Upper lobe of left lung (tissue), 6 donors: ENCODE measurements around the gene NME7. TPM values are rescaled to one million over a fixed set of nuclear protein-coding genes. Genes with fewer than 3 reads are reported as not detected.

Experiments used
- ATAC-seq, 2 donors: fragments of 200-7000 bp; cut with Tn5 transposase; one replicate each; pipeline ENCODE4 v1.9.1; 2022; ENCODE audit warnings: mild to moderate bottlenecking in 2 of 2, moderate library complexity in 2 of 2; ENCODE audit not compliant: low FRiP score in 2 of 2
- DNase-seq, 2 donors: peaks; one replicate each; pipeline ENCODE4 v3.0.0-alpha.2; 2019 to 2020
- H3K27ac ChIP-seq, 4 donors: fragments of 200-600 bp; sonication (generic); one replicate each; pipeline ENCODE4 v1.5.1; 2016 to 2019
- H3K27me3 ChIP-seq, 4 donors: fragments of 200-600 bp; sonication (generic); one replicate each; pipeline ENCODE4 v1.5.1; 2017 to 2019
- H3K36me3 ChIP-seq, 4 donors: fragments of 200-600 bp; sonication (generic); one replicate each; pipeline ENCODE4 v1.5.1; 2016 to 2019
- H3K4me1 ChIP-seq, 4 donors: fragments of 200-600 bp; sonication (generic); one replicate each; pipeline ENCODE4 v1.5.1; 2018 to 2019
- H3K4me3 ChIP-seq, 4 donors: fragments of 200-600 bp; sonication (generic); one replicate each; pipeline ENCODE4 v1.5.1; 2017 to 2019; ENCODE audit warnings: mild to moderate bottlenecking in 2 of 4, moderate library complexity in 1 of 4
- H3K9me3 ChIP-seq, 4 donors: fragments of 200-600 bp; sonication (generic); one replicate each; pipeline ENCODE4 v1.5.1; 2018 to 2019
- CTCF ChIP-seq, 6 experiments: fragments of 450-650 bp in 4 of 6; fragments of 200-600 bp in 2 of 6; sonication (generic) in 2 of 6; IDR thresholded peaks; one replicate each; pipeline ENCODE4 v1.5.1; 2016 to 2019; ENCODE audit warnings: antibody characterized with exemption in 6 of 6
- EP300 ChIP-seq, 4 donors: sonication (generic); formaldehyde crosslinking; IDR thresholded peaks; one replicate each; pipeline ENCODE4 v1.5.1; 2017; ENCODE audit warnings: antibody characterized with exemption in 4 of 4, control low read depth in 2 of 4
- POLR2A ChIP-seq, 4 donors: fragments of 450-650 bp; IDR thresholded peaks; one replicate each; pipeline ENCODE4 v1.5.1; 2016 to 2017; ENCODE audit warnings: antibody characterized with exemption in 4 of 4, mild to moderate bottlenecking in 2 of 4
- POLR2AphosphoS5 ChIP-seq, 2 donors: sonication (generic); formaldehyde crosslinking; IDR thresholded peaks; one replicate each; pipeline ENCODE4 v1.5.1; 2017; ENCODE audit warnings: antibody characterized with exemption in 2 of 2
- WGBS, 2 donors: methylation state at CpG; one replicate each; pipeline ENCODE4 v1.1.5; 2017 to 2018; 5-methylcytosine and 5-hydroxymethylcytosine counted together
- total RNA-seq, 6 donors: library from RNA; depleted of rRNA in 4 of 6; stranded (reverse); fragments of >200 nt in 4 of 6; gene quantifications; one replicate each; pipeline versions ENCODE4 v1.1.0 to v1.2.1, GENCODE V29; 2016 to 2021
- donor health status: DM: no; HTN: no; CAD: no; lungs with moderate emphysema.
- donor health status: DM: no; HTN: yes; CAD: no; lungs with severe emphysema.

NME7 gene
- total RNA-seq, 6 donors from 2014 or later = 9.8 to 24.1 (median 12.1) TPM

GRCh38 chr1:169098380-169098779, 269.2 kb downstream of the NME7 start:
- Histone ChIP-seq H3K4me3 (no peak overlapping the region), H3K36me3 (no peaks in the 10 kb centered on the region), H3K27ac (no peak overlapping the region), H3K9me3 (no peaks in the 10 kb centered on the region), H3K4me1 (peaks cover 0 to 6% (median 1%) of the 10 kb centered on the region in 4 donors), H3K27me3 (no peaks in the 10 kb centered on the region)
- TF ChIP-seq POLR2A (IDR thresholded peaks at IDR 0.05) = no peak
- no peak for TF ChIP-seq CTCF (IDR thresholded peaks at IDR 0.05)
- TF ChIP-seq EP300 (IDR thresholded peaks at IDR 0.05) = no peak
- no peak for TF ChIP-seq POLR2AphosphoS5 (IDR thresholded peaks at IDR 0.05)
- no peak for DNase-seq
- 71 to 75% methylated on average over 1 of the region's 1 CpG for WGBS, 2 donors
- peak in 1 of 2 donors; percentile 35 for ATAC-seq

DNA sequence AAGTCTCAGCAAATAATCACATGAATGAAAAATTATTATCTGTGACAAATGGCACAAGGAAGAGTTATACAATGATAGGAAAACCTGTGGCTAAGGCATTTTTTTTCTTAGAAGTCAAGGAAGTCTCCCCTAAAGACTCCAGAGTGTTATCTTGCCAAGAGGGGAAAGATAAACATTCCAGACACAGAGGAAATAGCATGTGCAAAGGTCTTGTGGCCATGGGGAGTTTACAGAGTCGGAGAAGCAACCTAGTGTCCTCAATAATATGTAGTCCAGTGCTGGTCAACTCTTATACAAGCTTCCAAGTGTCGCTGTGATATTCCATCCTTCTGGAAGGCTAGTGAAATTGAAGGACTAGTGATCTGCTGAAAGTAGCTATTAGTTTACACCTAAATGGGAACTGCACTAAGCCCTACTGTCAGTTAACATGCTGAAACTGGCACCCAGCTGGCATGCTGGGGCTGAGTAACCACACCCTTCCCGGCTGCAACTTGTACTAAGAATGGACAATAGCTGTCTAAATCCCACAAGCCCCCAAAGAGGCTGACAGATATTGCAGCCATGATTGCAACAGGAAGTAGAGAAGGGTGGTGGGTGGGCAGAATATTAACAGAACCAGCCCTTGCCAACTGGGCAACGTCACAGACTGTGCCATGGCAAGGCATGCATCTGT, 272.6 kb downstream of the NME7 start:
- Histone ChIP-seq H3K27me3 (no peaks in the 10 kb centered on the region), H3K36me3 (no peaks in the 10 kb centered on the region), H3K27ac (no peak overlapping the region), H3K9me3 (no peaks in the 10 kb centered on the region), H3K4me1 (no peaks in the 10 kb centered on the region), H3K4me3 (no peak overlapping the region)
- DNase-seq (no peak), ATAC-seq (no peak)
- WGBS, 2 donors = 52 to 68% methylated on average over 4 of the region's 4 CpGs
- TF ChIP-seq POLR2AphosphoS5 (IDR thresholded peaks at IDR 0.05) = no peak
- TF ChIP-seq POLR2A (IDR thresholded peaks at IDR 0.05) = no peak
- TF ChIP-seq CTCF (IDR thresholded peaks at IDR 0.05) = no peak
- no peak for TF ChIP-seq EP300 (IDR thresholded peaks at IDR 0.05)

DNA sequence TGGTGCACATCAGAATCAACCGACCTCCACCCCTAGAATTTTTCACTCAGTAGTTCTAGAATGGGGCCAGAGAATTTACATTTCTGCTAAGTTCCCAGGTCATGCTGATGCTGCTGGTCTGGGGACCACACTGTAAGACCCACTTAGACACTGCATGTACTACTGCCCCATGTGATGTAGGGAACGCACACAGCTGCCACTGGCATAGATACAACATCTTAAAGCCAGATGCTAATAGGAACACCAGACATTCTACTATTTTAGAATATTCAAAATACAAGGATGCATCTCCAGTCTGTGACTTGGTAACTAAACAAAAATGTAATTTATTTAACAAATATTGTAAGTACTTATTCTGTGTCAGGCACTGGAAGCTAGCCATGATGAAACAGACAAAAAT, 275.2 kb downstream of the NME7 start:
- no peaks in the 10 kb centered on the region for H3K27me3 ChIP-seq
- H3K4me1 ChIP-seq = no peaks in the 10 kb centered on the region
- H3K27ac ChIP-seq = no peak overlapping the region
- 89 to 100% methylated on average over 2 of the region's 2 CpGs for WGBS, 2 donors
- H3K4me3 ChIP-seq = no peak overlapping the region
- DNase-seq (no peak), ATAC-seq (no peak)
- no peaks in the 10 kb centered on the region for H3K9me3 ChIP-seq
- no peaks in the 10 kb centered on the region for H3K36me3 ChIP-seq
- TF ChIP-seq POLR2A (IDR thresholded peaks at IDR 0.05) = no peak
- no peak for TF ChIP-seq CTCF (IDR thresholded peaks at IDR 0.05)
- TF ChIP-seq EP300 (IDR thresholded peaks at IDR 0.05) = no peak
- no peak for TF ChIP-seq POLR2AphosphoS5 (IDR thresholded peaks at IDR 0.05)

GRCh38 chr1:169091480-169091941, 276.1 kb downstream of the NME7 start:
- no peak overlapping the region for H3K27ac ChIP-seq
- WGBS, 2 donors = 90 to 94% methylated on average over 4 of the region's 4 CpGs
- H3K4me3 ChIP-seq = no peak overlapping the region
- DNase-seq (no peak), ATAC-seq (no peak)
- H3K4me1 ChIP-seq = no peaks in the 10 kb centered on the region
- no peaks in the 10 kb centered on the region for H3K36me3 ChIP-seq
- no peaks in the 10 kb centered on the region for H3K27me3 ChIP-seq
- TF ChIP-seq POLR2A (IDR thresholded peaks at IDR 0.05) (no peak), CTCF (IDR thresholded peaks at IDR 0.05) (no peak), POLR2AphosphoS5 (IDR thresholded peaks at IDR 0.05) (no peak)
- no peaks in the 10 kb centered on the region for H3K9me3 ChIP-seq

DNA sequence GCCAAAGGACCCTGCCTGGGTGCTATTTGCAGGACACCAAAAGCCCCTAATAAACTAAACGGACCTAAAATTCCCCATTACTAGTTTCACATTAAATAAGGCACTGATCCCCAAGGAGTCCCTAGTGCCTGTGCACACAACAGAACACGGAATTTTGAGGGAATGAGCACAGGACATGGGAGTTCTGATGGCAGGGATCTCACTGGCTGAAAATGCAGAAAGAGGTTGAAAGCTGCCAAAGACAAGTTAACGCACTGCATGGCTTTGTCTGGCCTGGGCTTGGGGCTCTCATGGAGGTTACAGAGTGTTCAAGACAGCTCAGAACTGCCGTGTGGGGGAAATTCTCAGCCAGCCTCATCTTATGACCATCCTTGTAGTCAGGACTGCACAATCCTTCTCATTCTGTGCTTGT, 276.7 kb downstream of the NME7 start:
- no peak overlapping the region for H3K27ac ChIP-seq
- no peak for ATAC-seq
- no peak for DNase-seq
- H3K4me1 ChIP-seq = no peaks in the 10 kb centered on the region
- no peak overlapping the region for H3K4me3 ChIP-seq
- H3K9me3 ChIP-seq = no peaks in the 10 kb centered on the region
- TF ChIP-seq EP300 (IDR thresholded peaks at IDR 0.05) (no peak), POLR2A (IDR thresholded peaks at IDR 0.05) (no peak), POLR2AphosphoS5 (IDR thresholded peaks at IDR 0.05) (no peak), CTCF (IDR thresholded peaks at IDR 0.05) (no peak)
- no peaks in the 10 kb centered on the region for H3K36me3 ChIP-seq
- no peaks in the 10 kb centered on the region for H3K27me3 ChIP-seq
- 77 to 88% methylated on average over 4 of the region's 4 CpGs for WGBS, 2 donors
